Neural cell (in vitro differentiated cells): ENCODE data around the gene ZAP70. TPM values are rescaled to one million over a fixed set of nuclear protein-coding genes. Genes with fewer than 3 reads are reported as not detected.

Experiments used
- H2AFZ ChIP-seq: fragments of 200-600, 300-800 bp; sonication (generic), shearing (Covaris generic); 2 replicates; pipeline ENCODE4 v1.6.0; 2014; ENCODE audit warnings: low read depth, mild to moderate bottlenecking, antibody characterized with exemption, low read length, moderate library complexity
- H3F3A ChIP-seq: fragments of 200-600 bp; shearing (Covaris generic); 2 replicates; pipeline ENCODE4 v1.6.1; 2016; ENCODE audit warnings: mild to moderate bottlenecking, moderate library complexity, mixed read lengths, antibody characterized with exemption, low read length; ENCODE audit not compliant: insufficient read depth, poor library complexity, severe bottlenecking
- H3K27ac ChIP-seq: fragments of 200-600, 300-800 bp; sonication (generic), shearing (Covaris generic); 2 replicates; pipeline ENCODE4 v1.5.1; 2014; ENCODE audit warnings: mild to moderate bottlenecking, low read length, moderate library complexity
- H3K27me3 ChIP-seq: fragments of 300-800, 200-600 bp; sonication (generic), shearing (Covaris generic); 2 replicates; pipeline ENCODE4 v1.6.0; 2014; ENCODE audit warnings: mild to moderate bottlenecking, low read depth, low read length, moderate library complexity; ENCODE audit not compliant: insufficient read depth
- H3K36me3 ChIP-seq: fragments of 300-800, 200-600 bp; sonication (generic), shearing (Covaris generic); 2 replicates; pipeline ENCODE4 v1.5.1; 2014; ENCODE audit warnings: mild to moderate bottlenecking, antibody characterized with exemption, low read length, moderate library complexity; ENCODE audit not compliant: insufficient read depth
- H3K4me2 ChIP-seq: fragments of 300-800, 200-600 bp; sonication (generic), shearing (Covaris generic); 2 replicates; pipeline ENCODE4 v1.6.0; 2014; ENCODE audit warnings: mild to moderate bottlenecking, low read length
- H3K4me3 ChIP-seq: fragments of 300-800, 200-600 bp; sonication (generic), shearing (Covaris generic); 2 replicates; pipeline ENCODE4 v1.5.1; 2014; ENCODE audit warnings: mild to moderate bottlenecking, low read length, moderate library complexity
- H3K79me2 ChIP-seq: fragments of 200-600 bp; shearing (Covaris generic); replicated peaks from 2 replicates; pipeline ENCODE4 v1.6.0; 2014; ENCODE audit warnings: mild to moderate bottlenecking, low read length, moderate library complexity; ENCODE audit not compliant: insufficient read depth
- H3K9ac ChIP-seq: fragments of 300-800, 200-600 bp; sonication (generic), shearing (Covaris generic); 2 replicates; pipeline ENCODE4 v1.6.1; 2016; ENCODE audit warnings: mild to moderate bottlenecking, low read length, mixed read lengths
- H3K9me2 ChIP-seq: fragments of 200-600 bp; shearing (Covaris generic); 2 replicates; pipeline ENCODE4 v1.6.1; 2016; ENCODE audit warnings: mild to moderate bottlenecking, low read length, mixed read lengths; ENCODE audit not compliant: insufficient read depth
- H3K9me3 ChIP-seq: fragments of 200-600, 300-800 bp; sonication (generic), shearing (Covaris generic); 2 replicates; pipeline ENCODE4 v1.6.1; 2016; ENCODE audit warnings: mild to moderate bottlenecking, mixed run types, low read length, moderate library complexity, mixed read lengths
- H4K20me1 ChIP-seq: fragments of 200-600 bp; shearing (Covaris generic); 2 replicates; pipeline ENCODE4 v1.6.1; 2016; ENCODE audit warnings: mild to moderate bottlenecking, mixed run types; ENCODE audit not compliant: insufficient read depth
- CTCF ChIP-seq: fragments of 450-650 bp; IDR thresholded peaks from 2 replicates; pipeline ENCODE4 v1.5.1; 2014; ENCODE audit warnings: antibody characterized with exemption, mild to moderate bottlenecking, moderate library complexity; ENCODE audit not compliant: poor library complexity, severe bottlenecking
- EP300 ChIP-seq: fragments of 450-650 bp; conservative IDR thresholded peaks from 2 replicates; pipeline ENCODE4 v1.6.1; 2014; ENCODE audit warnings: antibody characterized with exemption, mild to moderate bottlenecking, moderate library complexity; ENCODE audit not compliant: poor library complexity, severe bottlenecking
- EZH2 ChIP-seq: fragments of 200-600, 300-800 bp; shearing (Covaris generic), sonication (generic); IDR thresholded peaks from 2 replicates; pipeline ENCODE4 v1.6.1; 2014; ENCODE audit warnings: antibody characterized with exemption, low read length, borderline replicate concordance, mild to moderate bottlenecking; ENCODE audit not compliant: insufficient read depth, poor library complexity, severe bottlenecking
- MXI1 ChIP-seq: fragments of 450-650 bp; conservative IDR thresholded peaks from 2 replicates; pipeline ENCODE4 v1.6.1; 2014; ENCODE audit warnings: antibody characterized with exemption, mild to moderate bottlenecking; ENCODE audit not compliant: poor library complexity, severe bottlenecking
- POLR2AphosphoS5 ChIP-seq: IDR thresholded peaks from 2 replicates; pipeline ENCODE4 v1.6.1; 2012
- RAD21 ChIP-seq: fragments of 450-650 bp; conservative IDR thresholded peaks from 2 replicates; pipeline ENCODE4 v1.6.1; 2014; ENCODE audit warnings: antibody characterized with exemption, mild to moderate bottlenecking, moderate library complexity
- REST ChIP-seq: IDR thresholded peaks from 2 replicates; pipeline ENCODE4 v1.6.1; 2012; ENCODE audit warnings: borderline replicate concordance
- SMC3 ChIP-seq: fragments of 450-650 bp; conservative IDR thresholded peaks from 2 replicates; pipeline ENCODE4 v1.6.1; 2014; ENCODE audit warnings: antibody characterized with exemption, mild to moderate bottlenecking, moderate library complexity; ENCODE audit not compliant: poor library complexity
- TAF1 ChIP-seq: IDR thresholded peaks from 2 replicates; pipeline ENCODE4 v1.6.1; 2012; ENCODE audit warnings: low read depth
- polyA plus RNA-seq: library from polyadenylated mRNA; depleted of rRNA; stranded (reverse); fragments of >200 nt; gene quantifications from 2 replicates; pipeline ENCODE4 v1.2.3, GENCODE V29; 2014

ZAP70 gene
- polyA plus RNA-seq, 1 donor from 2014 or later, result 0.59 TPM

- no peaks in the 10 kb centered on the region for H3K9me3 ChIP-seq
- H2AFZ ChIP-seq, result no peak overlapping the region
- no peaks in the 10 kb centered on the region for H4K20me1 ChIP-seq
- H3K4me3 ChIP-seq, result no peak overlapping the region
- H3K79me2 ChIP-seq, result no peaks in the 10 kb centered on the region
- H3K9ac ChIP-seq, result no peak overlapping the region
- no peaks in the 10 kb centered on the region for H3K36me3 ChIP-seq
- no peak overlapping the region for H3K4me2 ChIP-seq
- no peaks in the 10 kb centered on the region for H3K9me2 ChIP-seq
- no peaks in the 10 kb centered on the region for H3K27me3 ChIP-seq
- TF ChIP-seq REST, result no peak
- TF ChIP-seq MXI1, result no peak
- TF ChIP-seq RAD21, result no peak
- no peak for TF ChIP-seq CTCF
- no peak for TF ChIP-seq TAF1
- TF ChIP-seq EZH2, result no peak
- no peak for TF ChIP-seq EP300
- TF ChIP-seq POLR2AphosphoS5, result no peak
- no peak for TF ChIP-seq SMC3
- H3F3A ChIP-seq, result no peaks in the 10 kb centered on the region
- H3K27ac ChIP-seq, result no peak overlapping the region
Observed at GRCh38 chr2:97714950-97715652, 1.7 kb downstream of the ZAP70 start.

- Histone ChIP-seq H3K4me2 (no peak overlapping the region), H3K27ac (no peak overlapping the region), H3K4me3 (no peak overlapping the region), H3K27me3 (no peaks in the 10 kb centered on the region), H3K9me2 (no peaks in the 10 kb centered on the region), H3K79me2 (no peaks in the 10 kb centered on the region), H3K36me3 (no peaks in the 10 kb centered on the region), H3K9ac (no peak overlapping the region), H3F3A (no peaks in the 10 kb centered on the region), H4K20me1 (no peaks in the 10 kb centered on the region), H3K9me3 (no peaks in the 10 kb centered on the region), H2AFZ (no peak overlapping the region)
- TF ChIP-seq EZH2 (no peak), CTCF (no peak), RAD21 (no peak), EP300 (no peak), TAF1 (no peak), REST (no peak), POLR2AphosphoS5 (no peak), SMC3 (no peak)
Observed at GRCh38 chr2:97715951-97716694, 2.7 kb downstream of the ZAP70 start.
